GM23338 (cell line): Measurements from ENCODE around the gene SLC39A11. TPM values are rescaled to one million over a fixed set of nuclear protein-coding genes. Genes with fewer than 3 reads are reported as not detected.

Experiments used
- ATAC-seq: fragments of 200-7000 bp; cut with Tn5 transposase; 3 replicates; pipeline ENCODE4 v1.9.1; 2020
- DNase-seq: peaks from one replicate; pipeline ENCODE4 v3.0.0-alpha.2; 2015; ENCODE audit warnings: low spot score
- H2AFZ ChIP-seq: fragments of 200-600 bp; sonication (generic); 2 replicates; pipeline ENCODE4 v1.8.0; 2016; ENCODE audit warnings: antibody characterized with exemption, mild to moderate bottlenecking, moderate library complexity
- H3F3A ChIP-seq: fragments of 200-600 bp; sonication (generic); replicated peaks from 2 replicates; pipeline ENCODE4 v1.8.0; 2017; ENCODE audit warnings: antibody characterized with exemption, mixed run types, low read depth
- H3K27ac ChIP-seq: fragments of 200-600 bp; sonication (generic); 2 replicates; pipeline ENCODE4 v1.6.1; 2016; ENCODE audit warnings: low read depth
- H3K27me3 ChIP-seq: fragments of 200-600 bp; sonication (generic); 2 replicates; pipeline ENCODE4 v1.8.0; 2016; ENCODE audit warnings: mild to moderate bottlenecking, mixed run types, moderate library complexity; ENCODE audit not compliant: insufficient read depth
- H3K36me3 ChIP-seq: fragments of 200-600 bp; sonication (generic); 2 replicates; pipeline ENCODE4 v1.8.0; 2016; ENCODE audit warnings: mild to moderate bottlenecking; ENCODE audit not compliant: insufficient read depth
- H3K4me1 ChIP-seq: fragments of 200-600 bp; sonication (generic); 2 replicates; pipeline ENCODE4 v1.8.0; 2016; ENCODE audit warnings: mild to moderate bottlenecking, moderate library complexity; ENCODE audit not compliant: insufficient read depth
- H3K4me2 ChIP-seq: fragments of 200-600 bp; sonication (generic); 2 replicates; pipeline ENCODE4 v1.7.1; 2017; ENCODE audit warnings: mixed run types
- H3K4me3 ChIP-seq: fragments of 200-600 bp; sonication (generic); 2 replicates; pipeline ENCODE4 v1.6.1; 2016; ENCODE audit warnings: mixed run types
- H3K79me2 ChIP-seq: fragments of 200-600 bp; sonication (generic); replicated peaks from 2 replicates; pipeline ENCODE4 v1.8.0; 2017; ENCODE audit warnings: mild to moderate bottlenecking; ENCODE audit not compliant: insufficient read depth
- H3K9me2 ChIP-seq: fragments of 200-600 bp; sonication (generic); 2 replicates; pipeline ENCODE4 v1.8.0; 2017; ENCODE audit not compliant: insufficient read depth
- H4K20me1 ChIP-seq: fragments of 200-600 bp; sonication (generic); replicated peaks from 2 replicates; pipeline ENCODE4 v1.8.0; 2017; ENCODE audit warnings: mild to moderate bottlenecking; ENCODE audit not compliant: insufficient read depth
- H3K27ac Mint-ChIP-seq: 2 replicates; pipeline ENCODE4 v1.8.0; 2020; ENCODE audit warnings: inconsistent platforms, mild to moderate bottlenecking, moderate library complexity, mixed read lengths
- H3K27me3 Mint-ChIP-seq: 3 replicates; pipeline ENCODE4 v1.8.0; 2022; ENCODE audit warnings: low read depth, mild to moderate bottlenecking, moderate library complexity, mixed read lengths, inconsistent platforms; ENCODE audit not compliant: insufficient read depth, poor library complexity
- H3K36me3 Mint-ChIP-seq: 3 replicates; pipeline ENCODE4 v1.8.0; 2021; ENCODE audit warnings: low read depth, mild to moderate bottlenecking, inconsistent platforms, moderate library complexity, mixed read lengths
- H3K4me1 Mint-ChIP-seq: 3 replicates; pipeline ENCODE4 v1.8.0; 2020; ENCODE audit warnings: mild to moderate bottlenecking, inconsistent platforms, mixed read lengths
- H3K4me3 Mint-ChIP-seq: 3 replicates; pipeline ENCODE4 v1.8.0; 2021; ENCODE audit warnings: moderate library complexity, mild to moderate bottlenecking, inconsistent platforms, mixed read lengths
- H3K9me3 Mint-ChIP-seq: 3 replicates; pipeline ENCODE4 v1.8.0; 2020; ENCODE audit warnings: moderate library complexity, mild to moderate bottlenecking, inconsistent platforms, mixed read lengths
- CREB1 ChIP-seq: fragments of 250-450 bp; sonication (Bioruptor Pico); IDR thresholded peaks from 2 replicates; pipeline ENCODE4 v1.5.0; 2020; ENCODE audit warnings: low read depth, mild to moderate bottlenecking, moderate library complexity
- CTCF ChIP-seq, 2 experiments: fragments of 200-600 bp in 1 of 2; sonication (generic) in 1 of 2; conservative IDR thresholded peaks; 2 replicates each; pipeline versions ENCODE4 v1.5.1 to v1.6.1; 2016 to 2017; ENCODE audit warnings: antibody characterized with exemption in 2 of 2, low read depth in 2 of 2, mild to moderate bottlenecking in 2 of 2, moderate library complexity in 1 of 2
- EZH2 ChIP-seq: fragments of 200-600 bp; sonication (generic); IDR thresholded peaks from one replicate; pipeline ENCODE4 v1.8.0; 2017; ENCODE audit warnings: antibody characterized with exemption, mild to moderate bottlenecking, low read depth; ENCODE audit not compliant: unreplicated experiment
- EZH2phosphoT487 ChIP-seq: fragments of 200-600 bp; sonication (generic); IDR thresholded peaks from one replicate; pipeline ENCODE4 v1.8.1; 2018; ENCODE audit warnings: antibody characterized with exemption; ENCODE audit not compliant: unreplicated experiment
- JUNB ChIP-seq: IDR thresholded peaks from one replicate; pipeline ENCODE4 v1.6.1; 2016; ENCODE audit warnings: antibody characterized with exemption; ENCODE audit not compliant: unreplicated experiment
- NANOG ChIP-seq: IDR thresholded peaks from 2 replicates; pipeline ENCODE4 v1.6.1; 2016; ENCODE audit warnings: antibody characterized with exemption, borderline replicate concordance
- POLR2AphosphoS5 ChIP-seq: IDR thresholded peaks from 2 replicates; pipeline ENCODE4 v1.6.1; 2016; ENCODE audit warnings: antibody characterized with exemption, low read depth
- STAT1 ChIP-seq: IDR thresholded peaks from one replicate; pipeline ENCODE4 v1.6.1; 2016; ENCODE audit warnings: antibody characterized with exemption; ENCODE audit not compliant: unreplicated experiment
- ZNF114 ChIP-seq: fragments of 250-450 bp; sonication (Bioruptor Pico); IDR thresholded peaks from 2 replicates; pipeline ENCODE4 v1.5.0; 2020; ENCODE audit warnings: mild to moderate bottlenecking, moderate library complexity
- ZNF331 ChIP-seq: fragments of 250-450 bp; sonication (Bioruptor Pico); IDR thresholded peaks from 2 replicates; pipeline ENCODE4 v1.5.0; 2020; ENCODE audit warnings: low read depth, mild to moderate bottlenecking, moderate library complexity
- polyA plus RNA-seq: library from polyadenylated mRNA; unstranded; fragments of >200 nt; fragmentation: Nextera tagmentation; extraction: Ambion mirVana; gene quantifications from 2 replicates; pipeline ENCODE4 v1.2.1, GENCODE V29; 2016
- total RNA-seq: library from RNA; depleted of rRNA; stranded (reverse); fragments of >200 nt; shearing (Covaris generic); gene quantifications from 2 replicates; pipeline ENCODE4 v1.2.3, GENCODE V29; 2014
- TF ChIP-seq, protein P1 (sequence below): IDR thresholded peaks from one replicate; pipeline ENCODE4 v1.6.1; 2018; ENCODE audit warnings: antibody characterized with exemption; ENCODE audit not compliant: unreplicated experiment
- TF ChIP-seq, protein P2 (sequence below): fragments of 250-450 bp; sonication (Bioruptor Pico); IDR thresholded peaks from 2 replicates; pipeline ENCODE4 v1.5.0; 2020; ENCODE audit warnings: mild to moderate bottlenecking, moderate library complexity
- TF ChIP-seq, protein P3 (sequence below): IDR thresholded peaks from 2 replicates; pipeline ENCODE4 v1.6.1; 2016; ENCODE audit warnings: antibody characterized with exemption

The SLC39A11 gene
- total and polyA plus RNA-seq, 2 experiments from 2014 or later, result 10.8 to 18.1 TPM

- no peak overlapping the region for H3K27ac Mint-ChIP-seq
- H3K9me3 Mint-ChIP-seq, result peaks cover 19% of the 10 kb centered on the region
- no peaks in the 10 kb centered on the region for H3K4me1 Mint-ChIP-seq
- Histone ChIP-seq H4K20me1 (no peaks in the 10 kb centered on the region), H3K27me3 (no peaks in the 10 kb centered on the region), H3K4me1 (no peaks in the 10 kb centered on the region), H3K9me2 (0 out of 2 replicates have a peak, but pooled peaks cover 12% of the 10 kb centered on the region), H3K36me3 (no peaks in the 10 kb centered on the region), H3K79me2 (no peaks in the 10 kb centered on the region), H3F3A (no peaks in the 10 kb centered on the region), H3K27ac (no peak overlapping the region), H3K4me3 (no peak overlapping the region), H3K4me2 (no peak overlapping the region), H2AFZ (no peak overlapping the region)
- TF ChIP-seq, protein P1, sequence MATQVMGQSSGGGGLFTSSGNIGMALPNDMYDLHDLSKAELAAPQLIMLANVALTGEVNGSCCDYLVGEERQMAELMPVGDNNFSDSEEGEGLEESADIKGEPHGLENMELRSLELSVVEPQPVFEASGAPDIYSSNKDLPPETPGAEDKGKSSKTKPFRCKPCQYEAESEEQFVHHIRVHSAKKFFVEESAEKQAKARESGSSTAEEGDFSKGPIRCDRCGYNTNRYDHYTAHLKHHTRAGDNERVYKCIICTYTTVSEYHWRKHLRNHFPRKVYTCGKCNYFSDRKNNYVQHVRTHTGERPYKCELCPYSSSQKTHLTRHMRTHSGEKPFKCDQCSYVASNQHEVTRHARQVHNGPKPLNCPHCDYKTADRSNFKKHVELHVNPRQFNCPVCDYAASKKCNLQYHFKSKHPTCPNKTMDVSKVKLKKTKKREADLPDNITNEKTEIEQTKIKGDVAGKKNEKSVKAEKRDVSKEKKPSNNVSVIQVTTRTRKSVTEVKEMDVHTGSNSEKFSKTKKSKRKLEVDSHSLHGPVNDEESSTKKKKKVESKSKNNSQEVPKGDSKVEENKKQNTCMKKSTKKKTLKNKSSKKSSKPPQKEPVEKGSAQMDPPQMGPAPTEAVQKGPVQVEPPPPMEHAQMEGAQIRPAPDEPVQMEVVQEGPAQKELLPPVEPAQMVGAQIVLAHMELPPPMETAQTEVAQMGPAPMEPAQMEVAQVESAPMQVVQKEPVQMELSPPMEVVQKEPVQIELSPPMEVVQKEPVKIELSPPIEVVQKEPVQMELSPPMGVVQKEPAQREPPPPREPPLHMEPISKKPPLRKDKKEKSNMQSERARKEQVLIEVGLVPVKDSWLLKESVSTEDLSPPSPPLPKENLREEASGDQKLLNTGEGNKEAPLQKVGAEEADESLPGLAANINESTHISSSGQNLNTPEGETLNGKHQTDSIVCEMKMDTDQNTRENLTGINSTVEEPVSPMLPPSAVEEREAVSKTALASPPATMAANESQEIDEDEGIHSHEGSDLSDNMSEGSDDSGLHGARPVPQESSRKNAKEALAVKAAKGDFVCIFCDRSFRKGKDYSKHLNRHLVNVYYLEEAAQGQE, result no peak
- no peak for TF ChIP-seq ZNF114
- TF ChIP-seq JUNB, result no peak
- TF ChIP-seq, protein P2, sequence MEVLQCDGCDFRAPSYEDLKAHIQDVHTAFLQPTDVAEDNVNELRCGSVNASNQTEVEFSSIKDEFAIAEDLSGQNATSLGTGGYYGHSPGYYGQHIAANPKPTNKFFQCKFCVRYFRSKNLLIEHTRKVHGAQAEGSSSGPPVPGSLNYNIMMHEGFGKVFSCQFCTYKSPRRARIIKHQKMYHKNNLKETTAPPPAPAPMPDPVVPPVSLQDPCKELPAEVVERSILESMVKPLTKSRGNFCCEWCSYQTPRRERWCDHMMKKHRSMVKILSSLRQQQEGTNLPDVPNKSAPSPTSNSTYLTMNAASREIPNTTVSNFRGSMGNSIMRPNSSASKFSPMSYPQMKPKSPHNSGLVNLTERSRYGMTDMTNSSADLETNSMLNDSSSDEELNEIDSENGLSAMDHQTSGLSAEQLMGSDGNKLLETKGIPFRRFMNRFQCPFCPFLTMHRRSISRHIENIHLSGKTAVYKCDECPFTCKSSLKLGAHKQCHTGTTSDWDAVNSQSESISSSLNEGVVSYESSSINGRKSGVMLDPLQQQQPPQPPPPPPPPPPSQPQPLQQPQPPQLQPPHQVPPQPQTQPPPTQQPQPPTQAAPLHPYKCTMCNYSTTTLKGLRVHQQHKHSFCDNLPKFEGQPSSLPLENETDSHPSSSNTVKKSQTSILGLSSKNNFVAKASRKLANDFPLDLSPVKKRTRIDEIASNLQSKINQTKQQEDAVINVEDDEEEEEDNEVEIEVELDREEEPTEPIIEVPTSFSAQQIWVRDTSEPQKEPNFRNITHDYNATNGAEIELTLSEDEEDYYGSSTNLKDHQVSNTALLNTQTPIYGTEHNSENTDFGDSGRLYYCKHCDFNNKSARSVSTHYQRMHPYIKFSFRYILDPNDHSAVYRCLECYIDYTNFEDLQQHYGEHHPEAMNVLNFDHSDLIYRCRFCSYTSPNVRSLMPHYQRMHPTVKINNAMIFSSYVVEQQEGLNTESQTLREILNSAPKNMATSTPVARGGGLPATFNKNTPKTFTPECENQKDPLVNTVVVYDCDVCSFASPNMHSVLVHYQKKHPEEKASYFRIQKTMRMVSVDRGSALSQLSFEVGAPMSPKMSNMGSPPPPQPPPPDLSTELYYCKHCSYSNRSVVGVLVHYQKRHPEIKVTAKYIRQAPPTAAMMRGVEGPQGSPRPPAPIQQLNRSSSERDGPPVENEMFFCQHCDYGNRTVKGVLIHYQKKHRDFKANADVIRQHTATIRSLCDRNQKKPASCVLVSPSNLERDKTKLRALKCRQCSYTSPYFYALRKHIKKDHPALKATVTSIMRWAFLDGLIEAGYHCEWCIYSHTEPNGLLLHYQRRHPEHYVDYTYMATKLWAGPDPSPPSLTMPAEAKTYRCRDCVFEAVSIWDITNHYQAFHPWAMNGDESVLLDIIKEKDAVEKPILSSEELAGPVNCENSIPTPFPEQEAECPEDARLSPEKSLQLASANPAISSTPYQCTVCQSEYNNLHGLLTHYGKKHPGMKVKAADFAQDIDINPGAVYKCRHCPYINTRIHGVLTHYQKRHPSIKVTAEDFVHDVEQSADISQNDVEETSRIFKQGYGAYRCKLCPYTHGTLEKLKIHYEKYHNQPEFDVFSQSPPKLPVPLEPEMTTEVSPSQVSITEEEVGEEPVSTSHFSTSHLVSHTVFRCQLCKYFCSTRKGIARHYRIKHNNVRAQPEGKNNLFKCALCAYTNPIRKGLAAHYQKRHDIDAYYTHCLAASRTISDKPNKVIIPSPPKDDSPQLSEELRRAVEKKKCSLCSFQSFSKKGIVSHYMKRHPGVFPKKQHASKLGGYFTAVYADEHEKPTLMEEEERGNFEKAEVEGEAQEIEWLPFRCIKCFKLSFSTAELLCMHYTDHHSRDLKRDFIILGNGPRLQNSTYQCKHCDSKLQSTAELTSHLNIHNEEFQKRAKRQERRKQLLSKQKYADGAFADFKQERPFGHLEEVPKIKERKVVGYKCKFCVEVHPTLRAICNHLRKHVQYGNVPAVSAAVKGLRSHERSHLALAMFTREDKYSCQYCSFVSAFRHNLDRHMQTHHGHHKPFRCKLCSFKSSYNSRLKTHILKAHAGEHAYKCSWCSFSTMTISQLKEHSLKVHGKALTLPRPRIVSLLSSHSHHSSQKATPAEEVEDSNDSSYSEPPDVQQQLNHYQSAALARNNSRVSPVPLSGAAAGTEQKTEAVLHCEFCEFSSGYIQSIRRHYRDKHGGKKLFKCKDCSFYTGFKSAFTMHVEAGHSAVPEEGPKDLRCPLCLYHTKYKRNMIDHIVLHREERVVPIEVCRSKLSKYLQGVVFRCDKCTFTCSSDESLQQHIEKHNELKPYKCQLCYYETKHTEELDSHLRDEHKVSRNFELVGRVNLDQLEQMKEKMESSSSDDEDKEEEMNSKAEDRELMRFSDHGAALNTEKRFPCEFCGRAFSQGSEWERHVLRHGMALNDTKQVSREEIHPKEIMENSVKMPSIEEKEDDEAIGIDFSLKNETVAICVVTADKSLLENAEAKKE, result no peak
- TF ChIP-seq EZH2, result no peak
- TF ChIP-seq EZH2phosphoT487, result no peak
- TF ChIP-seq STAT1, result no peak
- TF ChIP-seq, protein P3, sequence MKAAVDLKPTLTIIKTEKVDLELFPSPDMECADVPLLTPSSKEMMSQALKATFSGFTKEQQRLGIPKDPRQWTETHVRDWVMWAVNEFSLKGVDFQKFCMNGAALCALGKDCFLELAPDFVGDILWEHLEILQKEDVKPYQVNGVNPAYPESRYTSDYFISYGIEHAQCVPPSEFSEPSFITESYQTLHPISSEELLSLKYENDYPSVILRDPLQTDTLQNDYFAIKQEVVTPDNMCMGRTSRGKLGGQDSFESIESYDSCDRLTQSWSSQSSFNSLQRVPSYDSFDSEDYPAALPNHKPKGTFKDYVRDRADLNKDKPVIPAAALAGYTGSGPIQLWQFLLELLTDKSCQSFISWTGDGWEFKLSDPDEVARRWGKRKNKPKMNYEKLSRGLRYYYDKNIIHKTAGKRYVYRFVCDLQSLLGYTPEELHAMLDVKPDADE, result no peak
- no peak for TF ChIP-seq NANOG
- no peak for TF ChIP-seq CREB1
- no peak for TF ChIP-seq CTCF (conservative IDR thresholded peaks at IDR 0.05; ENCODE audit: low read depth in 2 of 2)
- no peak for TF ChIP-seq ZNF331 (CRISPR knock-in tag)
- no peak for TF ChIP-seq POLR2AphosphoS5
- H3K27me3 Mint-ChIP-seq, result no peaks in the 10 kb centered on the region
- H3K36me3 Mint-ChIP-seq, result peaks cover 16% of the 10 kb centered on the region
- DNase-seq (no peak), ATAC-seq (no peak)
- H3K4me3 Mint-ChIP-seq, result no peak overlapping the region
Observed at GRCh38 chr17:72997559-72997958, 94.9 kb downstream of the SLC39A11 start.
